ENCODE measurements around the gene CCDC61.

- TF ChIP-seq CTCF (IDR thresholded peaks at IDR 0.05; ENCODE audit: low read length) (no peak), EZH2 (optimal IDR thresholded peaks at IDR 0.05; ENCODE audit: low read depth, low read length) (no peak)
These were observed 24.0 kb downstream of the CCDC61 start for GRCh38 chr19:46019270-46019669.

Measured in MM.1S (cell line).